Stomach (tissue), 9 donors: ENCODE results near the gene TBX6. TPM values are rescaled to one million over a fixed set of nuclear protein-coding genes. Genes with fewer than 3 reads are reported as not detected.
"Not testable (repeated sequence)": the region's sequence is repeated elsewhere in the genome, so short reads cannot be mapped to it uniquely, and the experiment has no call there.

ENCODE experiments used
- DNase-seq, 2 donors: peaks; one replicate each; pipeline versions ENCODE4 v3.0.0 to v3.0.0-alpha.2; 2013 to 2019
- H3K27ac ChIP-seq, 5 donors: fragments of 200-600 bp in 4 of 5; sonication (generic) in 4 of 5; one replicate each; pipeline ENCODE4 v1.5.1; 2013 to 2019; ENCODE audit warnings: mild to moderate bottlenecking in 1 of 5, moderate library complexity in 1 of 5
- H3K27me3 ChIP-seq, 3 donors: fragments of 200-600 bp; sonication (generic); one replicate each; pipeline ENCODE4 v1.5.1; 2017 to 2019; ENCODE audit warnings: mixed run types in 1 of 3
- H3K36me3 ChIP-seq, 4 donors: fragments of 200-600 bp; sonication (generic); 1 replicate in 3 of 4; 2 replicates in 1 of 4; pipeline ENCODE4 v1.5.1; 2016 to 2019
- H3K4me1 ChIP-seq, 4 donors: fragments of 200-600 bp; sonication (generic); one replicate each; pipeline ENCODE4 v1.5.1; 2016 to 2019
- H3K4me3 ChIP-seq, 4 donors: fragments of 200-600 bp; sonication (generic) in 3 of 4; one replicate each; pipeline ENCODE4 v1.5.1; 2016 to 2019; ENCODE audit warnings: mild to moderate bottlenecking in 1 of 4
- H3K9me3 ChIP-seq, 4 donors: fragments of 200-600 bp; sonication (generic); one replicate each; pipeline ENCODE4 v1.5.1; 2016 to 2019
- EP300 ChIP-seq: sonication (generic); formaldehyde crosslinking; IDR thresholded peaks from one replicate; pipeline ENCODE4 v1.6.1; 2017; ENCODE audit warnings: antibody characterized with exemption
- POLR2A ChIP-seq, 4 donors: fragments of 450-650 bp; IDR thresholded peaks; one replicate each; pipeline ENCODE4 v1.6.1; 2016; ENCODE audit warnings: antibody characterized with exemption in 4 of 4, control low read depth in 2 of 4, mild to moderate bottlenecking in 1 of 4, moderate library complexity in 1 of 4
- POLR2AphosphoS5 ChIP-seq, 3 donors: sonication (generic); formaldehyde crosslinking; IDR thresholded peaks; one replicate each; pipeline ENCODE4 v1.6.1; 2016; ENCODE audit warnings: antibody characterized with exemption in 3 of 3
- WGBS, 5 donors: extraction: QIAGEN DNeasy Blood & Tissue Kit in 3 of 5; methylation state at CpG; one replicate each; pipeline versions ENCODE4 v1.1.5 to v1.1.7; 2013 to 2018; 5-methylcytosine and 5-hydroxymethylcytosine counted together
- intact Hi-C: fragments of 100-400 bp; cut with DNase I; formaldehyde crosslinking; loops from one replicate; pipeline ENCODE4 v1.15.1; 2023; ENCODE audit warnings: low total_unique reads
- polyA plus RNA-seq, 3 donors: library from polyadenylated mRNA; stranded (reverse); fragments of 200-250 nt; gene quantifications; one replicate each; pipeline ENCODE4 v1.2.3, GENCODE V29; 2013
- total RNA-seq, 5 donors: library from RNA; depleted of rRNA; stranded (reverse); fragments of >200 nt; gene quantifications; one replicate each; pipeline versions ENCODE4 v1.1.0 to v1.2.3, GENCODE V29; 2014 to 2016
- TF ChIP-seq, protein P1 (sequence below), 7 experiments: fragments of 450-650 bp in 4 of 7; fragments of 200-600 bp in 3 of 7; sonication (generic) in 3 of 7; IDR thresholded peaks; one replicate each; pipeline ENCODE4 v1.5.1; 2016 to 2019; ENCODE audit warnings: antibody characterized with exemption in 7 of 7, control low read depth in 2 of 7, mild to moderate bottlenecking in 1 of 7
- donor health status: healthy with polysubstance abuse.
- donor health status: Bipolar disorder and iron deficiency.
- donor health status: healthy.

The TBX6 gene
- total and polyA plus RNA-seq, 8 donors: 1.1 to 25.0 (median 2.5) TPM; not detected in 3

DNA sequence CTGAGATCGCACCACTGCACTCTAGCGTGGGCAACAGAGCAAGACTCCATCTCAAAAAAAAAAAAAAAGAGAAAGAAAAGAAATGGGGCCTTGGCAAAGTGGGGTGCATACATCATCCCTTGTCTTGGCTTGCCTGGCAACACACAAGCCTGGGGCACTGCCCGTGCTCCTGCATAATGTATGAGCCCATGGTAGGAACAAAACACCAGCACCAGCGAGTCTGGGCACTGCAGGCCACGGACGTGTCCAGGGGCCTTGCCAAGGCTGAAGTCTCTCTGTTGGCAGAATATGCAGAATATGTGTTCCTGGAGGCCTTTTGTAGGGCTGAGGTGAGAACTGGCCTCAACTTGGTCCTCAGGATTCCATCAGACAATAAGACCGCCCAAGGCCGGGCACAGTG lies 41.9 kb downstream of the TBX6 start:
- 89 to 94% (median 91%) methylated on average over 8 of the region's 8 CpGs for WGBS, 5 donors
- Histone ChIP-seq H3K4me3 (no peak overlapping the region), H3K36me3 (no peaks in the 10 kb centered on the region), H3K27ac (no peak overlapping the region), H3K9me3 (no peaks in the 10 kb centered on the region), H3K4me1 (peaks cover 15 to 27% (median 23%) of the 10 kb centered on the region in 4 donors), H3K27me3 (no peaks in the 10 kb centered on the region)
- no peak for DNase-seq
- intact Hi-C loops: no loop called here
- no peak for TF ChIP-seq POLR2AphosphoS5 (IDR thresholded peaks at IDR 0.05)
- TF ChIP-seq POLR2A (IDR thresholded peaks at IDR 0.05): no peak
- TF ChIP-seq EP300: no peak
- TF ChIP-seq, protein P1, sequence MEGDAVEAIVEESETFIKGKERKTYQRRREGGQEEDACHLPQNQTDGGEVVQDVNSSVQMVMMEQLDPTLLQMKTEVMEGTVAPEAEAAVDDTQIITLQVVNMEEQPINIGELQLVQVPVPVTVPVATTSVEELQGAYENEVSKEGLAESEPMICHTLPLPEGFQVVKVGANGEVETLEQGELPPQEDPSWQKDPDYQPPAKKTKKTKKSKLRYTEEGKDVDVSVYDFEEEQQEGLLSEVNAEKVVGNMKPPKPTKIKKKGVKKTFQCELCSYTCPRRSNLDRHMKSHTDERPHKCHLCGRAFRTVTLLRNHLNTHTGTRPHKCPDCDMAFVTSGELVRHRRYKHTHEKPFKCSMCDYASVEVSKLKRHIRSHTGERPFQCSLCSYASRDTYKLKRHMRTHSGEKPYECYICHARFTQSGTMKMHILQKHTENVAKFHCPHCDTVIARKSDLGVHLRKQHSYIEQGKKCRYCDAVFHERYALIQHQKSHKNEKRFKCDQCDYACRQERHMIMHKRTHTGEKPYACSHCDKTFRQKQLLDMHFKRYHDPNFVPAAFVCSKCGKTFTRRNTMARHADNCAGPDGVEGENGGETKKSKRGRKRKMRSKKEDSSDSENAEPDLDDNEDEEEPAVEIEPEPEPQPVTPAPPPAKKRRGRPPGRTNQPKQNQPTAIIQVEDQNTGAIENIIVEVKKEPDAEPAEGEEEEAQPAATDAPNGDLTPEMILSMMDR (IDR thresholded peaks at IDR 0.05): no peak

DNA sequence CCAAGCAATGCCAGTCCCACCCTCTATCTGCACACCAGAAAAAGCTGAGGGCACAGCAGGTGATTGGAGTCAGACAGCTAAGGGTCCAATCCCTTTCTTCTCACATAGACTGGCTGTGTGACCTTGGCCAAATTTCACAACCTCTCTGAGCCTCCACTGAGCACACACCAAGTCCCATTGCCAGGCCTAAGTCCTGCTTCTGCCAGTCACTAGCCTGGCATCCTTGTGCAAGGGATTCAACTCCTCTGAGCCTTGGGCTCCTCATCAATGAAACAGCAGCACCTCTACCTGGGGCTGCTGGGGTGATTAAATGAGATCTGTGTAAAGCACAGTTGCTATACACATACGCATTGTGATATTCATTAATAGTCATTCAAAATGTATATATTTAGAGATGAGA lies 45.1 kb downstream of the TBX6 start:
- Histone ChIP-seq H3K4me3 (no peak overlapping the region), H3K36me3 (no peaks in the 10 kb centered on the region), H3K27me3 (peaks cover 0 to 20% (median 0%) of the 10 kb centered on the region in 3 donors), H3K4me1 (peaks cover 0 to 6% (median 0%) of the 10 kb centered on the region in 4 donors), H3K9me3 (no peaks in the 10 kb centered on the region), H3K27ac (no peak overlapping the region)
- 86 to 97% (median 92%) methylated on average over 1 of the region's 1 CpG for WGBS, 5 donors
- no peak for TF ChIP-seq EP300
- TF ChIP-seq POLR2A (IDR thresholded peaks at IDR 0.05): no peak
- TF ChIP-seq, protein P1 (IDR thresholded peaks at IDR 0.05): no peak
- no peak for TF ChIP-seq POLR2AphosphoS5 (IDR thresholded peaks at IDR 0.05)
- DNase-seq: no peak
- intact Hi-C loops: no loop called here

DNA sequence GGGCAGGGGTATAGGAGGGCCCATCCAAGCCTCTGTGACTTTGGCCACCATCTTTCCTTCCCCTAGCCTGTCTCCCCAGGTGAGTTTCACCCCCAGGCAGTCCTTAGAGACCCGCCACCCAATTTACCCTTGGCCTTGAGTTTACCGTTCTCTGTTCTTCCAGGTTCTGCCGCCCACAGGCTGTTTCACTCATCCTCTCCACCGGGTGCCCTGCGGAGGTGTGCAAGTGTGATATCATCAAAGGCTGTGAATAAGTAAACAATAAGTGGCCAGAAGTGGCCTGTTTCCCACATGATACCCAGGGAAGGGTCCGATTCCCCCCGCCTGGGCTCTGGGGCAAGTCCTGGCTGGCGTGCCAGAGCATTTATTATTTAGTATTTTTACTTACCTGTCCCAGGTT lies 45.5 kb downstream of the TBX6 start:
- no peak overlapping the region for H3K27ac ChIP-seq
- 41 to 57% (median 45%) methylated on average over 8 of the region's 8 CpGs for WGBS, 5 donors

DNA sequence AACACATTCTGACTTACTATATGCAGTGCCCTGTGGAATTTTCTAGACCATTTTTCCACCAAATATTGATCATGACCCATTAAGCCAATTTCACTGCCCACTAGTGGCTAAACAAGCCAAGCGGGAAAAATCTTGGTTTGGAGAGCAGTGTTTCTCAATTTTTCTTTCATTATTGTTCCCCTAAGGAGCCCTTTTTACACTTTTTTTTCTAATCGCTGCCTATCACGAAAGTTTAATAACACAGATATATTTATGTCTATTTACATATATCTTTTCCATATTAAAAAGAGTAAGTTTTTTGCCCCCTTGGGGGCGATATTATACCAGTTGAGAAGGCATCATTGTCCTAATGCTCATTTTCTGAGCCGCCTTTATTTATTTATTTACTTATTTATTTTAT lies 49.9 kb downstream of the TBX6 start:
- no peaks in the 10 kb centered on the region for H3K36me3 ChIP-seq
- H3K9me3 ChIP-seq: no peaks in the 10 kb centered on the region
- TF ChIP-seq, protein P1 (IDR thresholded peaks at IDR 0.05): peak in 3 of 7 experiments; percentile 15 to 30 (median 22)
- TF ChIP-seq POLR2AphosphoS5 (IDR thresholded peaks at IDR 0.05) (no peak), EP300 (no peak)
- H3K4me1 ChIP-seq: peaks cover 0 to 6% (median 0%) of the 10 kb centered on the region in 4 donors
- H3K27me3 ChIP-seq: peaks cover 0 to 37% (median 0%) of the 10 kb centered on the region in 3 donors
- peak in 1 of 2 donors; percentile 53 for DNase-seq
- 12 to 20% (median 16%) methylated on average over 5 of the region's 5 CpGs for WGBS, 5 donors
- intact Hi-C loops: no loop called here
- no peak overlapping the region for H3K27ac ChIP-seq
- no peak overlapping the region for H3K4me3 ChIP-seq

More for the DNA sequence above, 45.5 kb downstream of the TBX6 start:
- DNase-seq: no peak
- TF ChIP-seq EP300 (no peak), POLR2A (IDR thresholded peaks at IDR 0.05) (no peak), POLR2AphosphoS5 (IDR thresholded peaks at IDR 0.05) (no peak)
- TF ChIP-seq, protein P1 (IDR thresholded peaks at IDR 0.05): no peak
- no peak overlapping the region for H3K4me3 ChIP-seq
- peaks cover 0 to 6% (median 0%) of the 10 kb centered on the region in 4 donors for H3K4me1 ChIP-seq
- no peaks in the 10 kb centered on the region for H3K9me3 ChIP-seq
- H3K36me3 ChIP-seq: no peaks in the 10 kb centered on the region
- H3K27me3 ChIP-seq: peaks cover 0 to 20% (median 0%) of the 10 kb centered on the region in 3 donors
- intact Hi-C loops: no loop called here

DNA sequence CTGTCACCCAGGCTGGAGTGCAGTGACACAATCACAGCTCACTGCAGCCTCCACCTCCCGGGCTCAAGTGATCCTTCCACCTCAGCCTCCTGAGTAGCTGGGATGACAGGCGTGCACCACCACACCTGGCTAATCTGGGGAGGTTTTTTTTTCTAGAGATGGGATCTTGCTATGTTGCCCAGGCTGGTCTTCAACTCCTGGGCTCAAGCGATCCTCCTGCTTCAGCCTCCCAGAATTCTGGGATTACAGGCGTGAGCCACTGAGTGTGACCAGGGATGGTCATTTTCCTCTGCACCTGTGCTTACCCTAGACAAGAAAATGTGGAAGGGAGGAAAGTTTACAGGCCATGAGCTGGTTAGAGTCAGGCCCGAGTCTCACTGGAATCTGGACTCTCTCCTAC lies 51.0 kb downstream of the TBX6 start:
- peaks cover 0 to 48% (median 0%) of the 10 kb centered on the region in 3 donors for H3K27me3 ChIP-seq
- H3K9me3 ChIP-seq, DNase-seq, intact Hi-C loops, H3K27ac ChIP-seq, H3K36me3 ChIP-seq, H3K4me1 ChIP-seq, H3K4me3 ChIP-seq: not testable (repeated sequence)
- WGBS, 5 donors: 80 to 92% (median 89%) methylated on average over 5 of the region's 5 CpGs
